Trophoblast cell (in vitro differentiated cells and primary cell): ENCODE results near the gene AOAH.

Experiments used
- DNase-seq, 2 donors: peaks; one replicate each; pipeline ENCODE4 v3.0.0-alpha.2; 2016
- H2AFZ ChIP-seq: 2 replicates; pipeline ENCODE4 v1.6.1; 2013; ENCODE audit warnings: low read length, moderate library complexity, mild to moderate bottlenecking; ENCODE audit not compliant: insufficient read depth, poor library complexity
- H2AK5ac ChIP-seq: 2 replicates; pipeline ENCODE4 v1.6.1; 2013; ENCODE audit warnings: mild to moderate bottlenecking, low read length
- H2BK120ac ChIP-seq: 2 replicates; pipeline ENCODE4 v1.6.1; 2013; ENCODE audit warnings: low read length, mild to moderate bottlenecking, moderate library complexity; ENCODE audit not compliant: insufficient read depth, poor library complexity
- H2BK12ac ChIP-seq: 2 replicates; pipeline ENCODE4 v1.6.1; 2013; ENCODE audit warnings: mild to moderate bottlenecking, low read length, moderate library complexity
- H2BK5ac ChIP-seq: 2 replicates; pipeline ENCODE4 v1.6.1; 2013; ENCODE audit warnings: low read length, low read depth, moderate library complexity, mild to moderate bottlenecking; ENCODE audit not compliant: poor library complexity
- H3K14ac ChIP-seq: 2 replicates; pipeline ENCODE4 v1.6.1; 2013; ENCODE audit warnings: mild to moderate bottlenecking, low read length
- H3K18ac ChIP-seq: 2 replicates; pipeline ENCODE4 v1.6.1; 2013; ENCODE audit warnings: mild to moderate bottlenecking, low read length
- H3K23ac ChIP-seq: 2 replicates; pipeline ENCODE4 v1.6.1; 2013; ENCODE audit warnings: low read length
- H3K27ac ChIP-seq: 2 replicates; pipeline ENCODE4 v1.5.1; 2013; ENCODE audit warnings: low read depth, mild to moderate bottlenecking, inconsistent platforms, low read length, moderate library complexity
- H3K27me3 ChIP-seq: 2 replicates; pipeline ENCODE4 v1.6.1; 2013; ENCODE audit warnings: inconsistent platforms, mild to moderate bottlenecking, low read length, moderate library complexity; ENCODE audit not compliant: insufficient read depth
- H3K36me3 ChIP-seq, 2 experiments: 1 replicate in 1 of 2; 2 replicates in 1 of 2; pipeline ENCODE4 v1.6.1; 2013; ENCODE audit warnings: low read length in 2 of 2, mild to moderate bottlenecking in 2 of 2, moderate library complexity in 1 of 2; ENCODE audit not compliant: insufficient read depth in 2 of 2, control insufficient read depth in 1 of 2
- H3K4ac ChIP-seq: 2 replicates; pipeline ENCODE4 v1.6.1; 2013; ENCODE audit warnings: low read depth, mild to moderate bottlenecking, low read length, moderate library complexity
- H3K4me1 ChIP-seq, 2 experiments: 1 replicate in 1 of 2; 2 replicates in 1 of 2; pipeline ENCODE4 v1.6.1; 2013; ENCODE audit warnings: low read length in 2 of 2, mild to moderate bottlenecking in 2 of 2, moderate library complexity in 1 of 2; ENCODE audit not compliant: insufficient read depth in 2 of 2, control insufficient read depth in 1 of 2
- H3K4me2 ChIP-seq: 2 replicates; pipeline ENCODE4 v1.6.1; 2013; ENCODE audit warnings: inconsistent platforms, mild to moderate bottlenecking, low read length, moderate library complexity
- H3K4me3 ChIP-seq: 2 replicates; pipeline ENCODE4 v1.5.1; 2013; ENCODE audit warnings: mild to moderate bottlenecking, low read depth, low read length, inconsistent platforms
- H3K79me1 ChIP-seq: one replicate; pipeline ENCODE4 v1.6.1; 2013; ENCODE audit warnings: low read length
- H3K79me2 ChIP-seq: 2 replicates; pipeline ENCODE4 v1.6.1; 2013; ENCODE audit warnings: low read length, mild to moderate bottlenecking; ENCODE audit not compliant: control insufficient read depth, insufficient read depth, poor library complexity
- H3K9ac ChIP-seq: 2 replicates; pipeline ENCODE4 v1.6.1; 2013; ENCODE audit warnings: mild to moderate bottlenecking, low read length
- H3K9me3 ChIP-seq: 2 replicates; pipeline ENCODE4 v1.6.1; 2013; ENCODE audit warnings: low read depth, mild to moderate bottlenecking, control low read depth, inconsistent platforms, low read length; ENCODE audit not compliant: insufficient read depth
- H4K12ac ChIP-seq: 2 replicates; pipeline ENCODE4 v1.6.1; 2013; ENCODE audit warnings: low read depth, mild to moderate bottlenecking, low read length, moderate library complexity
- H4K8ac ChIP-seq: 2 replicates; pipeline ENCODE4 v1.6.1; 2013; ENCODE audit warnings: low read depth, mild to moderate bottlenecking, low read length, moderate library complexity
- H4K91ac ChIP-seq: one replicate; pipeline ENCODE4 v1.6.1; 2013; ENCODE audit warnings: low read depth, mild to moderate bottlenecking, low read length, moderate library complexity
- WGBS: extraction: QIAGEN DNeasy Blood & Tissue Kit; methylation state at CpG from one replicate; pipeline ENCODE4 v1.1.7; 2013; ENCODE audit warnings: missing lambda C conversion rate; ENCODE audit not compliant: insufficient read length, insufficient coverage; ENCODE audit errors: extremely low coverage; 5-methylcytosine and 5-hydroxymethylcytosine counted together

The AOAH gene

DNA sequence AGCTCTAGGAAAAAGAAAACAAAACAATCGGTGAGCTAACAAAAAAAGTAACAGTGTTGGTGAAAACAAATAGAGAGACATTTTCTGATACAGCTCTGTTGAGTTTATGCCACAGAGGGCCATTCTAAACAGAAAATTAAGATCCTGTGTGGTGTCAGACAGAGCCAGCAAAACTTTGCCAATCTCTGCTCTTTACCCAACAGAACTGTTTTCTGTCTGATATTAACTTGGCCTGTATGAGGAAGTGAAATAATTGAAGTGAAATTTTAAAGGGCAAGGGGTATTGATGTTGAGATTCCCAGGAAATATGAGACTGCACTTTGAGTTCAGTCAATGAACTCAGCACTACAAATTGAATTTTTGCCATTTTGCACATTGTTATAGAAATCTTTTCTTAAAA lies 101.0 kb downstream of the AOAH start:
- H3K4ac ChIP-seq, result no peak overlapping the region
- no peak overlapping the region for H4K91ac ChIP-seq
- H2AK5ac ChIP-seq, result no peak overlapping the region
- no peak overlapping the region for H3K9ac ChIP-seq
- H3K79me2 ChIP-seq, result no peaks in the 10 kb centered on the region
- H3K27me3 ChIP-seq, result no peaks in the 10 kb centered on the region
- H3K4me2 ChIP-seq, result no peak overlapping the region
- H3K27ac ChIP-seq, result no peak overlapping the region
- H2BK12ac ChIP-seq, result no peak overlapping the region
- no peak overlapping the region for H4K12ac ChIP-seq
- H3K23ac ChIP-seq, result no peak overlapping the region
- no peak overlapping the region for H2BK5ac ChIP-seq
- no CpG with 5 or more reads among the region's 1 CpG for WGBS
- H2AFZ ChIP-seq, result no peak overlapping the region
- no peak overlapping the region for H3K14ac ChIP-seq
- H3K18ac ChIP-seq, result no peak overlapping the region
- H3K79me1 ChIP-seq, result no peaks in the 10 kb centered on the region
- H3K4me1 ChIP-seq, result no peaks in the 10 kb centered on the region
- no peak overlapping the region for H2BK120ac ChIP-seq
- H3K4me3 ChIP-seq, result no peak overlapping the region
- no peak for DNase-seq
- H3K9me3 ChIP-seq, result no peaks in the 10 kb centered on the region
- no peaks in the 10 kb centered on the region for H3K36me3 ChIP-seq
- H4K8ac ChIP-seq, result no peak overlapping the region

DNA sequence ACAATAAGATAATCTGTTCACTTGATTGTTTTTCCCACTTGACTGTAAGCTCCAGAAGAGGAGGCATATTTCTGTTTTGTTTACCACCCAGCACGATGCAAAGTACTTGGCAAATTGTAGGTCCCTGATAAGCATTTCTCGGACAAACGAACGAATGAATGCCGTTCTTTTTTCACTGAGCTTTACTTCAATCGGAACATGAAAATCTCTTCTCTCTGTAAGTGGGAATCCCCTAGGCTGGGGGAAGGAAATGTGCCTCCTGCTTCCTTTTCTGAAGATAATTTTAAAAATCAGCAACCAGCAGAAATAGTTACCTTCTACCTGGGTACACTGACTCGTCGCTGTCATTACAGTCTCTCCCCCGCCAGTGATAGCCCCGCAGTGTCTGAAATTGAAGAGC lies 102.9 kb downstream of the AOAH start:
- H3K4ac ChIP-seq, result no peak overlapping the region
- no peak overlapping the region for H3K4me3 ChIP-seq
- H3K27me3 ChIP-seq, result no peaks in the 10 kb centered on the region
- no peaks in the 10 kb centered on the region for H3K9me3 ChIP-seq
- no peak overlapping the region for H4K8ac ChIP-seq
- H2BK120ac ChIP-seq, result no peak overlapping the region
- H2BK12ac ChIP-seq, result no peak overlapping the region
- H3K4me1 ChIP-seq, result no peaks in the 10 kb centered on the region
- no peaks in the 10 kb centered on the region for H3K79me1 ChIP-seq
- H3K18ac ChIP-seq, result no peak overlapping the region
- DNase-seq, result no peak
- no peak overlapping the region for H3K4me2 ChIP-seq
- no peak overlapping the region for H3K27ac ChIP-seq
- WGBS, result no CpG with 5 or more reads among the region's 10 CpGs
- H4K12ac ChIP-seq, result no peak overlapping the region
- no peak overlapping the region for H3K14ac ChIP-seq
- no peak overlapping the region for H2BK5ac ChIP-seq
- no peak overlapping the region for H2AK5ac ChIP-seq
- no peaks in the 10 kb centered on the region for H3K79me2 ChIP-seq
- no peaks in the 10 kb centered on the region for H3K36me3 ChIP-seq
- H3K9ac ChIP-seq, result no peak overlapping the region
- H4K91ac ChIP-seq, result no peak overlapping the region
- H3K23ac ChIP-seq, result no peak overlapping the region
- no peak overlapping the region for H2AFZ ChIP-seq

DNA sequence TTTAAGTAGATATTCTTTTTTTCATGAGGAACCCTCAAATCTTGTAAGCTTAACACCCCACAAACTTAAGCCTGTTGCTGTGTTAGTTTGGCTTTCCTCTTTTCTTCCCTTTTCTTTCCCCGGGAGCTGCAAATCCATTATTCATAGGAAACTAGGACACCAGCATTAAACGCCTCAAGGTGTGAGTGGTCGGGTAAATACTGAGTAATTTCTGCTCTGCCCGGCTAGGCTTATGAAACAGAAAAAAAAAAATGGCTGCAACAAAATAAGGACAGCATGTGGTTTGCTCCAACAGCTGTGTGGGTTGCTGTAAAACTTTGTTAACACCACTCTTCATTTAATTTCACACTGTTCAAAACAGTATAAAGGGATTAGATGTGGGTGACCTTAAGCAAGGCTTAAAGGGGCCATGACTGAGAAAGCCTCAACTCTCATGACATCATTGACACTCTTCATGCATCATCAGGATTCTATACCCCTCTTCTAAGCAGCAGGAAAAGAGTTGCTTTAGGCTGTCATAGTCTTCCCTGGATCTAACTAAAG lies 104.1 kb downstream of the AOAH start:
- H2AK5ac ChIP-seq, result no peak overlapping the region
- no peak overlapping the region for H3K4ac ChIP-seq
- no peak overlapping the region for H2AFZ ChIP-seq
- H3K79me2 ChIP-seq, result no peaks in the 10 kb centered on the region
- no peak overlapping the region for H3K4me2 ChIP-seq
- H3K9me3 ChIP-seq, result no peaks in the 10 kb centered on the region
- no CpG with 5 or more reads among the region's 4 CpGs for WGBS
- H4K8ac ChIP-seq, result no peak overlapping the region
- no peak overlapping the region for H2BK12ac ChIP-seq
- no peak overlapping the region for H3K23ac ChIP-seq
- H3K27me3 ChIP-seq, result no peaks in the 10 kb centered on the region
- H3K36me3 ChIP-seq, result no peaks in the 10 kb centered on the region
- no peak overlapping the region for H3K4me3 ChIP-seq
- DNase-seq, result no peak
- H4K91ac ChIP-seq, result no peak overlapping the region
- no peak overlapping the region for H3K18ac ChIP-seq
- H3K4me1 ChIP-seq, result no peaks in the 10 kb centered on the region
- no peak overlapping the region for H4K12ac ChIP-seq
- H3K14ac ChIP-seq, result no peak overlapping the region
- no peak overlapping the region for H3K9ac ChIP-seq
- H2BK120ac ChIP-seq, result no peak overlapping the region
- H3K79me1 ChIP-seq, result no peaks in the 10 kb centered on the region
- no peak overlapping the region for H2BK5ac ChIP-seq
- H3K27ac ChIP-seq, result no peak overlapping the region

DNA sequence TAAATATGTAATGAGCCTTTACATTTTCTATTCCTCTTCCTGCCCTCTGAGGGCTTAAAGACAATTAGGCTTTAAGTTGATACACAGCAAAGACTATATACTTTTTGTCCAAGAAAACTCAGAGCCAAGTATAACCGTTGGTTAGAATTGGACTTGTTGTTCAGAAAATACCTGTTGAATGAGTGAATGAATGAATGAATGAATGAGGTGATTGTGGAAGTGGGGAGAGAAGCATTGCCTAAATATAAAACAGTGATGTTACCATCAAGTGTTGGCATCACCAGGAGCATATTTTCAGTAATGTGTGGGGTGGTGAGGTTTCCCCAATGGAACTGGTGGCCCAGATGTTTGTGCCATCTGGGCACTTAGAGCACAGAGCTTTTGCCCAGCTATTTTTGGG lies 106.9 kb downstream of the AOAH start:
- Histone ChIP-seq H4K8ac (no peak overlapping the region), H3K4me3 (no peak overlapping the region), H2AFZ (no peak overlapping the region), H3K18ac (no peak overlapping the region), H3K27ac (no peak overlapping the region), H3K27me3 (no peaks in the 10 kb centered on the region), H3K9me3 (no peaks in the 10 kb centered on the region), H3K9ac (no peak overlapping the region), H3K14ac (no peak overlapping the region), H3K4ac (no peak overlapping the region), H2BK12ac (no peak overlapping the region), H3K4me2 (no peak overlapping the region), H3K79me2 (no peaks in the 10 kb centered on the region), H2BK120ac (no peak overlapping the region), H3K23ac (no peak overlapping the region), H2BK5ac (no peak overlapping the region), H3K79me1 (no peaks in the 10 kb centered on the region), H2AK5ac (no peak overlapping the region), H4K12ac (no peak overlapping the region), H4K91ac (no peak overlapping the region), H3K4me1 (no peaks in the 10 kb centered on the region), H3K36me3 (no peaks in the 10 kb centered on the region)
- no CpG with 5 or more reads among the region's 1 CpG for WGBS
- no peak for DNase-seq
